NCI-H345 (cell line): ENCODE measurements around the gene HIGD1C.
"Not testable (repeated sequence)": the region's sequence is repeated elsewhere in the genome, so short reads cannot be mapped to it uniquely, and the experiment has no call there.

Source experiments
- DNase-seq: peaks from one replicate; lab custom pipeline; 2025; lab: John Stamatoyannopoulos, UW

The HIGD1C gene

GRCh38 chr12:50985322-50985721, 33.0 kb downstream of the HIGD1C start:
- no peak for DNase-seq

GRCh38 chr12:50986966-50987737, 34.8 kb downstream of the HIGD1C start:
- DNase-seq, result no peak

- no peak for DNase-seq
These were observed 35.7 kb downstream of the HIGD1C start for GRCh38 chr12:50988051-50988450.

GRCh38 chr12:50988871-50989270, 36.5 kb downstream of the HIGD1C start:
- no peak for DNase-seq

GRCh38 chr12:50990147-50990727, 37.9 kb downstream of the HIGD1C start:
- no peak for DNase-seq

GRCh38 chr12:50990791-50991190, 38.4 kb downstream of the HIGD1C start:
- DNase-seq, result no peak

- DNase-seq, result no peak
These were observed 38.9 kb downstream of the HIGD1C start for GRCh38 chr12:50991291-50991690.

GRCh38 chr12:50992819-50993218, 40.5 kb downstream of the HIGD1C start:
- no peak for DNase-seq

GRCh38 chr12:50999093-50999492, 46.7 kb downstream of the HIGD1C start:
- DNase-seq, result no peak

GRCh38 chr12:51000245-51000644, 47.9 kb downstream of the HIGD1C start:
- no peak for DNase-seq

- DNase-seq, result no peak
These were observed 49.5 kb downstream of the HIGD1C start for GRCh38 chr12:51001799-51002198.

- DNase-seq, result no peak
These were observed 52.2 kb downstream of the HIGD1C start for GRCh38 chr12:51004504-51004903.

- DNase-seq, result no peak
These were observed 52.7 kb downstream of the HIGD1C start for GRCh38 chr12:51005030-51005429.

GRCh38 chr12:51005671-51006070, 53.3 kb downstream of the HIGD1C start:
- no peak for DNase-seq

- no peak for DNase-seq
These were observed 56.1 kb downstream of the HIGD1C start for GRCh38 chr12:51008329-51009055.

GRCh38 chr12:51009056-51009440, 56.7 kb downstream of the HIGD1C start:
- no peak for DNase-seq

GRCh38 chr12:51011955-51012354, 59.6 kb downstream of the HIGD1C start:
- no peak for DNase-seq

GRCh38 chr12:51012570-51013236, 60.4 kb downstream of the HIGD1C start:
- no peak for DNase-seq

- no peak for DNase-seq
These were observed 61.1 kb downstream of the HIGD1C start for GRCh38 chr12:51013441-51013840.

GRCh38 chr12:51014467-51014866, 62.1 kb downstream of the HIGD1C start:
- DNase-seq, result not testable (repeated sequence)

- no peak for DNase-seq
These were observed 65.1 kb downstream of the HIGD1C start for GRCh38 chr12:51017452-51017851.

- DNase-seq, result no peak
These were observed 66.6 kb downstream of the HIGD1C start for GRCh38 chr12:51018956-51019355.

- DNase-seq, result no peak
These were observed 67.6 kb downstream of the HIGD1C start for GRCh38 chr12:51019927-51020326.
